K562 (cell line): ENCODE measurements around the gene DAPK2. TPM values are rescaled to one million over a fixed set of nuclear protein-coding genes. Genes with fewer than 3 reads are reported as not detected.

ENCODE experiments used
- CC2D1A ChIP-seq: fragments of 450-650 bp; IDR thresholded peaks from 2 replicates; pipeline ENCODE4 v1.6.1; 2017; ENCODE audit warnings: mild to moderate bottlenecking
- DMBX1 ChIP-seq: fragments of 250-450 bp; sonication (Bioruptor Pico); IDR thresholded peaks from 2 replicates; pipeline ENCODE4 v1.8.0; 2022; ENCODE audit warnings: inconsistent platforms, mild to moderate bottlenecking, moderate library complexity, borderline replicate concordance
- ESRRA ChIP-seq: fragments of 450-650 bp; IDR thresholded peaks from 2 replicates; pipeline ENCODE4 v1.6.1; 2014; ENCODE audit warnings: low read depth, mild to moderate bottlenecking, moderate library complexity, borderline replicate concordance
- HLTF ChIP-seq: fragments of 450-650 bp; IDR thresholded peaks from 2 replicates; pipeline ENCODE4 v1.6.1; 2016
- L3MBTL2 ChIP-seq: fragments of 450-650 bp; IDR thresholded peaks from 2 replicates; pipeline ENCODE4 v1.6.1; 2016; ENCODE audit warnings: mild to moderate bottlenecking, moderate library complexity
- MAFG ChIP-seq: fragments of 450-650 bp; conservative IDR thresholded peaks from 2 replicates; pipeline ENCODE4 v1.6.1; 2016; ENCODE audit warnings: missing genetic modification characterization, missing compliant biosample characterization
- MCM7 ChIP-seq, 2 experiments: fragments of 450-650 bp; IDR thresholded peaks; 2 replicates each; pipeline ENCODE4 v1.6.1; 2016 to 2018
- PHF21A ChIP-seq: fragments of 450-650 bp; IDR thresholded peaks from 2 replicates; pipeline ENCODE4 v1.6.1; 2017; ENCODE audit warnings: low read depth, borderline replicate concordance
- RBM22 ChIP-seq: fragments of 200-400 bp; formaldehyde crosslinking; IDR thresholded peaks from 2 replicates; pipeline ENCODE4 v1.6.1; 2018; ENCODE audit warnings: low read length, low read depth; ENCODE audit not compliant: poor library complexity, severe bottlenecking
- RHOXF2B ChIP-seq: fragments of 250-450 bp; sonication (Bioruptor Pico); conservative IDR thresholded peaks from 2 replicates; pipeline ENCODE4 v1.5.1; 2021
- SREBF2 ChIP-seq: sonication (generic); formaldehyde crosslinking; IDR thresholded peaks from 2 replicates; pipeline ENCODE4 v1.4.0; 2020; ENCODE audit warnings: mild to moderate bottlenecking, missing genetic modification reagents
- TBL1XR1 ChIP-seq, 2 experiments: IDR thresholded peaks; 2 replicates each; pipeline ENCODE4 v1.6.1; 2012; ENCODE audit warnings: improper control_type of control experiment in 2 of 2, low read length in 2 of 2, mild to moderate bottlenecking in 1 of 2
- TEAD1 ChIP-seq, 2 experiments: fragments of 450-650 bp in 1 of 2; sonication (generic) in 1 of 2; formaldehyde crosslinking; IDR thresholded peaks; 2 replicates each; pipeline versions ENCODE4 v1.4.0 to v1.8.0; 2020 to 2022; ENCODE audit warnings: mild to moderate bottlenecking in 2 of 2, missing genetic modification reagents in 1 of 2
- TSC22D4 ChIP-seq: fragments of 450-650 bp; IDR thresholded peaks from 2 replicates; pipeline ENCODE4 v1.6.1; 2016; ENCODE audit warnings: missing genetic modification characterization, missing biosample characterization, control low read depth
- ZNF143 ChIP-seq: sonication (generic); formaldehyde crosslinking; IDR thresholded peaks from 2 replicates; pipeline ENCODE4 v1.9.0; 2022; ENCODE audit warnings: mild to moderate bottlenecking, missing genetic modification reagents
- ZNF146 ChIP-seq: IDR thresholded peaks from one replicate; pipeline ENCODE4 v1.6.1; 2018; ENCODE audit warnings: missing compliant biosample characterization; ENCODE audit not compliant: unreplicated experiment
- ZNF584 ChIP-seq: fragments of 200-800 bp; sonication (Bioruptor generic); IDR thresholded peaks from 2 replicates; pipeline ENCODE4 v1.6.1; 2016; ENCODE audit warnings: low read depth, mild to moderate bottlenecking, missing genetic modification characterization, missing compliant biosample characterization
- polyA plus RNA-seq, 8 experiments: library from polyadenylated mRNA; depleted of rRNA in 4 of 8; stranded (reverse) in 5 of 8; unstranded in 3 of 8; fragments of >200 nt; fragmentation: Nextera tagmentation in 2 of 8; fragmentation: Illumina TruSeq in 1 of 8; extraction: Ambion mirVana in 2 of 8; extraction: Trizol in 1 of 8; gene quantifications; 2 replicates each; pipeline versions ENCODE4 v1.2.1 to v1.2.3, GENCODE V29; 2011 to 2014; ENCODE audit warnings: inconsistent platforms in 1 of 8, missing spikeins in 1 of 8
- total RNA-seq, 7 experiments: library from RNA; depleted of rRNA in 6 of 7; stranded (reverse); fragments of >200 nt in 6 of 7; fragmentation: Illumina TruSeq in 2 of 7; extraction: Trizol in 2 of 7; gene quantifications; 2 replicates each; pipeline versions ENCODE4 v1.2.1 to v1.2.3, GENCODE V29; 2011 to 2021; ENCODE audit warnings: low replicate concordance in 1 of 7
- TF ChIP-seq, protein P1 (sequence below): sonication (generic); formaldehyde crosslinking; IDR thresholded peaks from 2 replicates; pipeline ENCODE4 v1.8.0; 2022; ENCODE audit warnings: mild to moderate bottlenecking, missing genetic modification reagents
- TF ChIP-seq, protein P2 (sequence below): IDR thresholded peaks from 2 replicates; pipeline ENCODE4 v1.6.1; 2011; ENCODE audit warnings: borderline replicate concordance, low read depth, mild to moderate bottlenecking, moderate library complexity, low read length; ENCODE audit not compliant: insufficient read depth, poor library complexity, severe bottlenecking
- TF ChIP-seq, protein P3 (sequence below): fragments of 450-650 bp; IDR thresholded peaks from 2 replicates; pipeline ENCODE4 v1.6.1; 2016; ENCODE audit warnings: mild to moderate bottlenecking

Gene DAPK2
- total and polyA plus RNA-seq, 9 of the 15 experiments (the other 6 are each of a cell fraction or from before 2014, with no cell fraction given), result 0.14 to 5.2 (median 2.2) TPM

DNA sequence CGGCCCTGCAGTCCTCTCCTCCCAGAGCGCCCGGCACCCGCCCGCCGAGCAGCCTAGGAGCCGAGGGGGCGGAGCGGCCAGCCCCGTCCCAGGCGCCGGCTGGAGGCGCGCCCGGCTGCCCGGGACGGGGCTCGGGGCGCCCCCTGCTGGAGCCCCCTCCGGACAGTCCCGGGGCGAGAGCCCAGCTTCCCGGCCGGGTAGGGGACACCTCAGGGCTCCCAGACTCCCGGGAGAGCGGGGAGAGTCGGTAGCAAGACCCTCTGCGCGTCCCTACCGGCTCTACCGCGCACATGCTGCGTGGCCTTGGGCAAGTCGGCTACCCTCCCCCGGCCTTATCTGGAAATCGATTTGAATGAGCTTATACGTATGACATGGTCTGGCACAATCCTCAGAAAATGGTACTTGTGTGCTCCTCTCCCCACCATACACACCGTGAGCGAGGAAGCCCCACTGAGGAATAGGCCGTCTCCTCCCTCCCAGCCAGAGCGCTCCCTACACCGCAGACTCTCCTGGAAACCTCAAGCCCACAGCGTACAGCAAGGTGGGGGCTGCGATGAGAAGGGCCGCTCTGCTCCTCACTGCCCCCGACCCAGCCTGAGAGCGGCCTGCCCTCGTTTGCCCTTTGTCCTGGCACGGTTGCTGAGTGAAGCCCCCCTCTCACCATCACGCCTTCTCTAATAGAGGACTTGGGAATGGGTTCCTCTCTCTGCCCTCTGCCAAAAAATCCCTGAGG, at the start of gene DAPK2 (continued):
- no peak for TF ChIP-seq TBL1XR1 (IDR thresholded peaks at IDR 0.05; ENCODE audit: low read length in 2 of 2)
- no peak for TF ChIP-seq RHOXF2B (CRISPR knock-in tag)
- TF ChIP-seq ZNF143 (CRISPR knock-in tag), result no peak
- TF ChIP-seq, protein P1, sequence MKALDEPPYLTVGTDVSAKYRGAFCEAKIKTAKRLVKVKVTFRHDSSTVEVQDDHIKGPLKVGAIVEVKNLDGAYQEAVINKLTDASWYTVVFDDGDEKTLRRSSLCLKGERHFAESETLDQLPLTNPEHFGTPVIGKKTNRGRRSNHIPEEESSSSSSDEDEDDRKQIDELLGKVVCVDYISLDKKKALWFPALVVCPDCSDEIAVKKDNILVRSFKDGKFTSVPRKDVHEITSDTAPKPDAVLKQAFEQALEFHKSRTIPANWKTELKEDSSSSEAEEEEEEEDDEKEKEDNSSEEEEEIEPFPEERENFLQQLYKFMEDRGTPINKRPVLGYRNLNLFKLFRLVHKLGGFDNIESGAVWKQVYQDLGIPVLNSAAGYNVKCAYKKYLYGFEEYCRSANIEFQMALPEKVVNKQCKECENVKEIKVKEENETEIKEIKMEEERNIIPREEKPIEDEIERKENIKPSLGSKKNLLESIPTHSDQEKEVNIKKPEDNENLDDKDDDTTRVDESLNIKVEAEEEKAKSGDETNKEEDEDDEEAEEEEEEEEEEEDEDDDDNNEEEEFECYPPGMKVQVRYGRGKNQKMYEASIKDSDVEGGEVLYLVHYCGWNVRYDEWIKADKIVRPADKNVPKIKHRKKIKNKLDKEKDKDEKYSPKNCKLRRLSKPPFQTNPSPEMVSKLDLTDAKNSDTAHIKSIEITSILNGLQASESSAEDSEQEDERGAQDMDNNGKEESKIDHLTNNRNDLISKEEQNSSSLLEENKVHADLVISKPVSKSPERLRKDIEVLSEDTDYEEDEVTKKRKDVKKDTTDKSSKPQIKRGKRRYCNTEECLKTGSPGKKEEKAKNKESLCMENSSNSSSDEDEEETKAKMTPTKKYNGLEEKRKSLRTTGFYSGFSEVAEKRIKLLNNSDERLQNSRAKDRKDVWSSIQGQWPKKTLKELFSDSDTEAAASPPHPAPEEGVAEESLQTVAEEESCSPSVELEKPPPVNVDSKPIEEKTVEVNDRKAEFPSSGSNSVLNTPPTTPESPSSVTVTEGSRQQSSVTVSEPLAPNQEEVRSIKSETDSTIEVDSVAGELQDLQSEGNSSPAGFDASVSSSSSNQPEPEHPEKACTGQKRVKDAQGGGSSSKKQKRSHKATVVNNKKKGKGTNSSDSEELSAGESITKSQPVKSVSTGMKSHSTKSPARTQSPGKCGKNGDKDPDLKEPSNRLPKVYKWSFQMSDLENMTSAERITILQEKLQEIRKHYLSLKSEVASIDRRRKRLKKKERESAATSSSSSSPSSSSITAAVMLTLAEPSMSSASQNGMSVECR, result no peak
- TF ChIP-seq TSC22D4, result no peak
- TF ChIP-seq PHF21A, result peak; percentile 70; the same call in 1 of the 2 replicates
- no peak for TF ChIP-seq CC2D1A
- no peak for TF ChIP-seq RBM22
- TF ChIP-seq ZNF146 (CRISPR knock-in tag), result no peak
- no peak; the same call in 1 of the 2 replicates for TF ChIP-seq L3MBTL2
- TF ChIP-seq MAFG, result no peak
- TF ChIP-seq TEAD1 (CRISPR knock-in tag; IDR thresholded peaks at IDR 0.05), result no peak
- TF ChIP-seq ESRRA, result no peak
- no peak for TF ChIP-seq SREBF2 (CRISPR knock-in tag)
- 0 out of 2 replicates have a peak, but pooled peaks have one; percentile 15 for TF ChIP-seq DMBX1 (CRISPR knock-in tag)
- TF ChIP-seq, protein P2, sequence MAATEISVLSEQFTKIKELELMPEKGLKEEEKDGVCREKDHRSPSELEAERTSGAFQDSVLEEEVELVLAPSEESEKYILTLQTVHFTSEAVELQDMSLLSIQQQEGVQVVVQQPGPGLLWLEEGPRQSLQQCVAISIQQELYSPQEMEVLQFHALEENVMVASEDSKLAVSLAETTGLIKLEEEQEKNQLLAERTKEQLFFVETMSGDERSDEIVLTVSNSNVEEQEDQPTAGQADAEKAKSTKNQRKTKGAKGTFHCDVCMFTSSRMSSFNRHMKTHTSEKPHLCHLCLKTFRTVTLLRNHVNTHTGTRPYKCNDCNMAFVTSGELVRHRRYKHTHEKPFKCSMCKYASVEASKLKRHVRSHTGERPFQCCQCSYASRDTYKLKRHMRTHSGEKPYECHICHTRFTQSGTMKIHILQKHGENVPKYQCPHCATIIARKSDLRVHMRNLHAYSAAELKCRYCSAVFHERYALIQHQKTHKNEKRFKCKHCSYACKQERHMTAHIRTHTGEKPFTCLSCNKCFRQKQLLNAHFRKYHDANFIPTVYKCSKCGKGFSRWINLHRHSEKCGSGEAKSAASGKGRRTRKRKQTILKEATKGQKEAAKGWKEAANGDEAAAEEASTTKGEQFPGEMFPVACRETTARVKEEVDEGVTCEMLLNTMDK, result peak; percentile 94
- TF ChIP-seq MCM7 (IDR thresholded peaks at IDR 0.05), result no peak
- TF ChIP-seq HLTF, result no peak
- TF ChIP-seq, protein P3, sequence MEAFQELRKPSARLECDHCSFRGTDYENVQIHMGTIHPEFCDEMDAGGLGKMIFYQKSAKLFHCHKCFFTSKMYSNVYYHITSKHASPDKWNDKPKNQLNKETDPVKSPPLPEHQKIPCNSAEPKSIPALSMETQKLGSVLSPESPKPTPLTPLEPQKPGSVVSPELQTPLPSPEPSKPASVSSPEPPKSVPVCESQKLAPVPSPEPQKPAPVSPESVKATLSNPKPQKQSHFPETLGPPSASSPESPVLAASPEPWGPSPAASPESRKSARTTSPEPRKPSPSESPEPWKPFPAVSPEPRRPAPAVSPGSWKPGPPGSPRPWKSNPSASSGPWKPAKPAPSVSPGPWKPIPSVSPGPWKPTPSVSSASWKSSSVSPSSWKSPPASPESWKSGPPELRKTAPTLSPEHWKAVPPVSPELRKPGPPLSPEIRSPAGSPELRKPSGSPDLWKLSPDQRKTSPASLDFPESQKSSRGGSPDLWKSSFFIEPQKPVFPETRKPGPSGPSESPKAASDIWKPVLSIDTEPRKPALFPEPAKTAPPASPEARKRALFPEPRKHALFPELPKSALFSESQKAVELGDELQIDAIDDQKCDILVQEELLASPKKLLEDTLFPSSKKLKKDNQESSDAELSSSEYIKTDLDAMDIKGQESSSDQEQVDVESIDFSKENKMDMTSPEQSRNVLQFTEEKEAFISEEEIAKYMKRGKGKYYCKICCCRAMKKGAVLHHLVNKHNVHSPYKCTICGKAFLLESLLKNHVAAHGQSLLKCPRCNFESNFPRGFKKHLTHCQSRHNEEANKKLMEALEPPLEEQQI, result no peak
- TF ChIP-seq ZNF584 (CRISPR knock-in tag), result no peak
